ENCODE measurements around the gene SHROOM4. TPM values are rescaled to one million over a fixed set of nuclear protein-coding genes. Genes with fewer than 3 reads are reported as not detected.

SHROOM4 gene
- total RNA-seq, 2 donors from 2014 or later = 1.6 to 2.6 TPM

- 87 to 89% methylated on average over 2 of the region's 2 CpGs for WGBS, 2 donors
- no peaks in the 10 kb centered on the region for H3K36me3 ChIP-seq (replicated peaks in 1 of 2; ENCODE audit: insufficient read depth in 1 of 2, low read depth in 2 of 2)
- no peaks in the 10 kb centered on the region for H3K9me3 ChIP-seq
- TF ChIP-seq POLR2A (IDR thresholded peaks at IDR 0.05) (no peak), CTCF (IDR thresholded peaks at IDR 0.05) (no peak)
- DNase-seq = no peak
- intact Hi-C loops (cut with DNase I) = no loop called here
- H3K27ac ChIP-seq = no peak overlapping the region
- H3K4me3 ChIP-seq = no peak overlapping the region
- no peaks in the 10 kb centered on the region for H3K27me3 ChIP-seq
- no peak for ATAC-seq
- H3K4me1 ChIP-seq = no peaks in the 10 kb centered on the region
Measured at GRCh38 chrX:50762578-50762977, 51.4 kb downstream of the SHROOM4 start.

GRCh38 chrX:50756276-50756675 is 57.7 kb downstream of the SHROOM4 start:
- intact Hi-C loops (cut with DNase I) = no loop called here
- TF ChIP-seq CTCF (IDR thresholded peaks at IDR 0.05) (no peak), POLR2A (IDR thresholded peaks at IDR 0.05) (no peak)
- Histone ChIP-seq H3K36me3 (replicated peaks in 1 of 2; ENCODE audit: insufficient read depth in 1 of 2, low read depth in 2 of 2) (no peaks in the 10 kb centered on the region), H3K27ac (no peak overlapping the region), H3K4me1 (no peaks in the 10 kb centered on the region), H3K9me3 (no peaks in the 10 kb centered on the region), H3K27me3 (no peaks in the 10 kb centered on the region), H3K4me3 (no peak overlapping the region)
- DNase-seq (no peak), ATAC-seq (no peak)
- WGBS, 2 donors = 72 to 96% methylated on average over 3 of the region's 3 CpGs

GRCh38 chrX:50751091-50751490 is 62.9 kb downstream of the SHROOM4 start:
- Histone ChIP-seq H3K36me3 (replicated peaks in 1 of 2; ENCODE audit: insufficient read depth in 1 of 2, low read depth in 2 of 2) (no peaks in the 10 kb centered on the region), H3K4me3 (no peak overlapping the region), H3K27ac (no peak overlapping the region), H3K4me1 (no peaks in the 10 kb centered on the region), H3K9me3 (no peaks in the 10 kb centered on the region), H3K27me3 (no peaks in the 10 kb centered on the region)
- 53 to 60% methylated on average over 2 of the region's 2 CpGs for WGBS, 2 donors
- intact Hi-C loops (cut with DNase I) = no loop called here
- ATAC-seq (no peak), DNase-seq (no peak)
- TF ChIP-seq POLR2A (IDR thresholded peaks at IDR 0.05) (no peak), CTCF (IDR thresholded peaks at IDR 0.05) (no peak)

GRCh38 chrX:50747471-50747900 is 66.5 kb downstream of the SHROOM4 start:
- H3K9me3 ChIP-seq = no peaks in the 10 kb centered on the region
- no peaks in the 10 kb centered on the region for H3K36me3 ChIP-seq (replicated peaks in 1 of 2; ENCODE audit: insufficient read depth in 1 of 2, low read depth in 2 of 2)
- H3K4me1 ChIP-seq = no peaks in the 10 kb centered on the region
- intact Hi-C loops (cut with DNase I) = no loop called here
- H3K4me3 ChIP-seq = no peak overlapping the region
- H3K27me3 ChIP-seq = no peaks in the 10 kb centered on the region
- 35 to 50% methylated on average over 1 of the region's 1 CpG for WGBS, 2 donors
- ATAC-seq = no peak
- TF ChIP-seq POLR2A (IDR thresholded peaks at IDR 0.05) (no peak), CTCF (IDR thresholded peaks at IDR 0.05) (peak; percentile 43 to 64 (median 60))
- DNase-seq = peak in 1 of 4 donors; percentile 11
- H3K27ac ChIP-seq = no peak overlapping the region

GRCh38 chrX:50736656-50737055 is 77.3 kb downstream of the SHROOM4 start:
- Histone ChIP-seq H3K4me1 (no peaks in the 10 kb centered on the region), H3K27me3 (no peaks in the 10 kb centered on the region), H3K36me3 (replicated peaks in 1 of 2; ENCODE audit: insufficient read depth in 1 of 2, low read depth in 2 of 2) (no peaks in the 10 kb centered on the region), H3K9me3 (no peaks in the 10 kb centered on the region), H3K4me3 (no peak overlapping the region), H3K27ac (no peak overlapping the region)
- TF ChIP-seq CTCF (IDR thresholded peaks at IDR 0.05) (no peak), POLR2A (IDR thresholded peaks at IDR 0.05) (no peak)
- no peak for DNase-seq
- intact Hi-C loops (cut with DNase I) = no loop called here
- 83 to 84% methylated on average over 2 of the region's 2 CpGs for WGBS, 2 donors
- no peak for ATAC-seq

Data from body of pancreas (tissue), 4 donors.